HCT116 (cell line): ENCODE data around the gene NID2. TPM values are rescaled to one million over a fixed set of nuclear protein-coding genes. Genes with fewer than 3 reads are reported as not detected.

Experiments
- ATAC-seq: fragments of 200-7000 bp; cut with Tn5 transposase; 2 replicates; pipeline ENCODE4 v1.9.1; 2020; ENCODE audit warnings: mild to moderate bottlenecking, moderate library complexity
- BruUV-seq: library from RNA; stranded (reverse); fragments of 400-500 nt; replicated peaks from 2 replicates; lab custom pipeline; 2021; lab: Mats Ljungman, UMichigan
- CTCF ChIA-PET: fragments of 300-600 bp; sonication (Branson Sonifier 250); formaldehyde crosslinking; loops from one replicate; lab custom pipeline; 2021; ENCODE audit warnings: antibody characterized with exemption; lab: Charles Lee
- POLR2A ChIA-PET: fragments of 300-600, 350-600 bp; sonication (Branson Sonifier 250); formaldehyde crosslinking; loops from one replicate; lab custom pipeline; 2021; ENCODE audit warnings: antibody characterized with exemption; lab: Charles Lee
- RAD21 ChIA-PET, 2 experiments: fragments of 300-600 bp; sonication (Branson Sonifier 250); formaldehyde crosslinking; loops; one replicate each; lab custom pipeline; 2023; ENCODE audit warnings: low total read pairs in 2 of 2; ENCODE audit not compliant: uncharacterized antibody in 2 of 2, unreplicated experiment in 2 of 2, low non-redundant PET in 1 of 2; lab: Charles Lee
- DNase-seq: peaks from one replicate; pipeline ENCODE4 v3.0.0-alpha.2; 2010; ENCODE audit warnings: low read depth, low spot score
- H2AFZ ChIP-seq: fragments of 200-600 bp; shearing (Covaris generic), sonication (generic); 2 replicates; pipeline ENCODE4 v1.6.1; 2017; ENCODE audit warnings: low read depth, mixed run types, mixed read lengths, antibody characterized with exemption, low read length; ENCODE audit not compliant: poor library complexity, severe bottlenecking
- H3K27ac ChIP-seq: 2 replicates; pipeline ENCODE4 v1.5.1; 2012; ENCODE audit warnings: low read depth, low read length
- H3K27me3 ChIP-seq: fragments of 200-600 bp; sonication (generic); 2 replicates; pipeline ENCODE4 v1.6.1; 2016; ENCODE audit warnings: mixed run types, low read length, mixed read lengths; ENCODE audit not compliant: insufficient read depth
- H3K36me3 ChIP-seq, 2 experiments: fragments of 200-500 bp in 1 of 2; fragments of 200-600 bp in 1 of 2; sonication (Bioruptor generic) in 1 of 2; sonication (generic) in 1 of 2; 2 replicates each; pipeline versions ENCODE4 v1.5.1 to v1.6.1; 2014 to 2016; ENCODE audit warnings: low read length in 2 of 2, inconsistent platforms in 1 of 2, mixed read lengths in 1 of 2, mixed run types in 1 of 2; ENCODE audit not compliant: insufficient read depth in 2 of 2, control insufficient read depth in 1 of 2
- H3K4me1 ChIP-seq, 2 experiments: fragments of 200-600 bp in 1 of 2; sonication (generic) in 1 of 2; 2 replicates each; pipeline versions ENCODE4 v1.5.1 to v1.6.1; 2012 to 2017; ENCODE audit warnings: low read length in 2 of 2, inconsistent platforms in 1 of 2, mild to moderate bottlenecking in 1 of 2, mixed read lengths in 1 of 2, mixed run types in 1 of 2, moderate library complexity in 1 of 2; ENCODE audit not compliant: insufficient read depth in 2 of 2, control insufficient read depth in 1 of 2
- H3K4me2 ChIP-seq: fragments of 200-600 bp; sonication (generic); 2 replicates; pipeline ENCODE4 v1.6.1; 2017; ENCODE audit warnings: mixed run types, low read length, mixed read lengths
- H3K4me3 ChIP-seq, 2 experiments: fragments of 200-600 bp in 1 of 2; sonication (generic) in 1 of 2; replicated peaks in 1 of 2; 2 replicates each; pipeline ENCODE4 v1.5.1; 2011 to 2016; ENCODE audit warnings: low read length in 2 of 2, control low read depth in 1 of 2, low read depth in 1 of 2, mild to moderate bottlenecking in 1 of 2, mixed read lengths in 1 of 2, mixed run types in 1 of 2
- H3K79me2 ChIP-seq: fragments of 200-600 bp; sonication (generic); 2 replicates; pipeline ENCODE4 v1.6.1; 2017; ENCODE audit warnings: mild to moderate bottlenecking, mixed run types, low read length, moderate library complexity, mixed read lengths; ENCODE audit not compliant: insufficient read depth
- H3K9ac ChIP-seq: fragments of 200-600 bp; sonication (generic); 2 replicates; pipeline ENCODE4 v1.6.1; 2016; ENCODE audit warnings: low read length, mixed read lengths
- H3K9me2 ChIP-seq: fragments of 200-600 bp; sonication (generic), shearing (Covaris generic); 2 replicates; pipeline ENCODE4 v1.6.1; 2017; ENCODE audit warnings: mixed run types, mild to moderate bottlenecking, moderate library complexity; ENCODE audit not compliant: insufficient read depth
- H3K9me3 ChIP-seq, 2 experiments: fragments of 200-500 bp in 1 of 2; fragments of 200-600 bp in 1 of 2; sonication (Bioruptor generic) in 1 of 2; sonication (generic) in 1 of 2; 2 replicates each; pipeline ENCODE4 v1.6.1; 2014 to 2017; ENCODE audit warnings: low read length in 2 of 2, mixed read lengths in 2 of 2, inconsistent platforms in 1 of 2, low read depth in 1 of 2, mild to moderate bottlenecking in 1 of 2, mixed run types in 1 of 2, moderate library complexity in 1 of 2; ENCODE audit not compliant: control insufficient read depth in 1 of 2, insufficient read depth in 1 of 2
- H4K20me1 ChIP-seq: fragments of 200-600 bp; sonication (generic), shearing (Covaris generic); 2 replicates; pipeline ENCODE4 v1.6.1; 2017; ENCODE audit warnings: mixed run types, mild to moderate bottlenecking, moderate library complexity; ENCODE audit not compliant: insufficient read depth
- CBX3 ChIP-seq: IDR thresholded peaks from 2 replicates; pipeline ENCODE4 v1.6.1; 2012; ENCODE audit warnings: low read depth
- EZH2 ChIP-seq: fragments of 200-600 bp; sonication (generic); IDR thresholded peaks from 2 replicates; pipeline ENCODE4 v1.6.1; 2017; ENCODE audit warnings: antibody characterized with exemption, mixed run types
- EZH2phosphoT487 ChIP-seq: fragments of 200-600 bp; IDR thresholded peaks from 2 replicates; pipeline ENCODE4 v1.6.1; 2018; ENCODE audit warnings: antibody characterized with exemption, borderline replicate concordance
- FOSL1 ChIP-seq: IDR thresholded peaks from 2 replicates; pipeline ENCODE4 v1.6.1; 2012; ENCODE audit warnings: low read depth
- MAX ChIP-seq: IDR thresholded peaks from 2 replicates; pipeline ENCODE4 v1.6.1; 2012
- POLR2A ChIP-seq: IDR thresholded peaks from 2 replicates; pipeline ENCODE4 v1.7.0; 2011; ENCODE audit warnings: borderline replicate concordance; ENCODE audit not compliant: insufficient read depth, insufficient read length; ENCODE audit errors: extremely low read depth
- RAD21 ChIP-seq: IDR thresholded peaks from 2 replicates; pipeline ENCODE4 v1.6.1; 2012; ENCODE audit warnings: low read depth, mild to moderate bottlenecking
- REST ChIP-seq: IDR thresholded peaks from 2 replicates; pipeline ENCODE4 v1.6.1; 2012; ENCODE audit warnings: low read depth
- TCF7L2 ChIP-seq: IDR thresholded peaks from 2 replicates; pipeline ENCODE4 v1.7.0; 2011; ENCODE audit warnings: borderline replicate concordance, inconsistent platforms; ENCODE audit not compliant: insufficient read depth, insufficient read length; ENCODE audit errors: extremely low read depth
- YY1 ChIP-seq: IDR thresholded peaks from 2 replicates; pipeline ENCODE4 v1.6.1; 2011; ENCODE audit warnings: low read length, low read depth, moderate library complexity, mild to moderate bottlenecking; ENCODE audit not compliant: insufficient replicate concordance; ENCODE audit errors: extremely low read depth
- ZBTB33 ChIP-seq: IDR thresholded peaks from 2 replicates; pipeline ENCODE4 v1.6.1; 2011; ENCODE audit warnings: mild to moderate bottlenecking, low read length, moderate library complexity; ENCODE audit not compliant: insufficient replicate concordance; ENCODE audit errors: extremely low read depth
- intact Hi-C: fragments of 100-400 bp; cut with micrococcal nuclease; formaldehyde crosslinking; loops from 2 replicates; pipeline ENCODE4 v1.10.0; 2022
- total RNA-seq: library from RNA; stranded (reverse); gene quantifications from one replicate; pipeline ENCODE4 v1.2.1, GENCODE V29; 2021; ENCODE audit not compliant: unreplicated experiment

Gene NID2
- total RNA-seq, 1 experiment from 2014 or later = 0.84 TPM

- BruUV-seq = no TSS peak
- ChIA-PET CTCF (interaction anchor here (1.1 to 4.5 kb wide), 3 partner anchors 9 to 13 kb away, joined by 3 to 18 read pairs (median 3); no protein-coding TSS in a partner anchor), RAD21 (no interaction called here), POLR2A (no interaction called here)
- no peaks in the 10 kb centered on the region for H3K4me1 ChIP-seq
- no peak for ATAC-seq
- no peak for DNase-seq
- no peaks in the 10 kb centered on the region for H3K79me2 ChIP-seq
- no peak overlapping the region for H3K4me3 ChIP-seq
- peaks cover 7% of the 10 kb centered on the region; the same call in 1 of the 2 replicates for H3K27me3 ChIP-seq
- no peaks in the 10 kb centered on the region for H3K9me2 ChIP-seq
- H3K36me3 ChIP-seq = no peaks in the 10 kb centered on the region
- H4K20me1 ChIP-seq = no peaks in the 10 kb centered on the region
- no peak for TF ChIP-seq CBX3
- no peak for TF ChIP-seq MAX
- TF ChIP-seq TCF7L2 = no peak
- no peak for TF ChIP-seq EZH2
- TF ChIP-seq RAD21 = no peak
- TF ChIP-seq REST = no peak
- no peak for TF ChIP-seq EZH2phosphoT487
- TF ChIP-seq YY1 = no peak
- TF ChIP-seq POLR2A = no peak
- no peak for TF ChIP-seq FOSL1
- no peak for TF ChIP-seq ZBTB33
- no peak overlapping the region for H3K4me2 ChIP-seq
- H3K27ac ChIP-seq = no peak overlapping the region
- H2AFZ ChIP-seq = no peak overlapping the region
- intact Hi-C loops = loop anchor here (10.0 kb wide), 1 partner anchor 185 kb away; no protein-coding TSS in a partner anchor
- no peak overlapping the region for H3K9ac ChIP-seq
- no peaks in the 10 kb centered on the region for H3K9me3 ChIP-seq
Observed at GRCh38 chr14:51969852-51970540, 98.9 kb downstream of the NID2 start.
